Measurements from ENCODE around the gene GRK2.
A peak's percentile ranks its signal among the peaks of the same experiment; 100 is the strongest.
"Not testable (repeated sequence)": the region's sequence is repeated elsewhere in the genome, so short reads cannot be mapped to it uniquely, and the experiment has no call there.

GRK2 gene

GRCh38 chr11:67266449-67267187, at the start of gene GRK2:
GRK2 (plus strand) TSS chr11:67266473; CDS start chr11:67266700, 227 bp downstream.
- DNase-seq (ENCODE audit: low read depth): no peak

GRCh38 chr11:67227726-67228125, 38.5 kb upstream of the GRK2 start:
- no peak for DNase-seq (ENCODE audit: low read depth)

GRCh38 chr11:67230406-67230805, 35.9 kb upstream of the GRK2 start:
- DNase-seq (ENCODE audit: low read depth): no peak

- no peak for DNase-seq (ENCODE audit: low read depth)
Observed at GRCh38 chr11:67230886-67231285, 35.4 kb upstream of the GRK2 start.

- DNase-seq (ENCODE audit: low read depth): no peak
Observed at GRCh38 chr11:67233584-67234190, 32.6 kb upstream of the GRK2 start.

- not testable (repeated sequence) for DNase-seq (ENCODE audit: low read depth)
Observed at GRCh38 chr11:67234571-67234970, 31.7 kb upstream of the GRK2 start.

- no peak for DNase-seq (ENCODE audit: low read depth)
Observed at GRCh38 chr11:67237574-67237973, 28.7 kb upstream of the GRK2 start.

GRCh38 chr11:67238894-67239782, 27.1 kb upstream of the GRK2 start:
- DNase-seq (ENCODE audit: low read depth): no peak

- DNase-seq (ENCODE audit: low read depth): peak; percentile 91
Observed at GRCh38 chr11:67239783-67240575, 26.3 kb upstream of the GRK2 start.

- peak; percentile 59 for DNase-seq (ENCODE audit: low read depth)
Observed at GRCh38 chr11:67240576-67241389, 25.5 kb upstream of the GRK2 start.

GRCh38 chr11:67242548-67242947, 23.7 kb upstream of the GRK2 start:
- DNase-seq (ENCODE audit: low read depth): no peak

- DNase-seq (ENCODE audit: low read depth): no peak
Observed at GRCh38 chr11:67243051-67243450, 23.2 kb upstream of the GRK2 start.

GRCh38 chr11:67245046-67245445, 21.2 kb upstream of the GRK2 start:
- DNase-seq (ENCODE audit: low read depth): no peak

- no peak for DNase-seq (ENCODE audit: low read depth)
Observed at GRCh38 chr11:67247946-67248550, 18.2 kb upstream of the GRK2 start.

- DNase-seq (ENCODE audit: low read depth): no peak
Observed at GRCh38 chr11:67248653-67249052, 17.6 kb upstream of the GRK2 start.

GRCh38 chr11:67250059-67251043, 15.9 kb upstream of the GRK2 start:
- DNase-seq (ENCODE audit: low read depth): no peak

- DNase-seq (ENCODE audit: low read depth): no peak
Observed at GRCh38 chr11:67251841-67252240, 14.4 kb upstream of the GRK2 start.

GRCh38 chr11:67252831-67253239, 13.4 kb upstream of the GRK2 start:
- DNase-seq (ENCODE audit: low read depth): no peak

- DNase-seq (ENCODE audit: low read depth): no peak
Observed at GRCh38 chr11:67253872-67254624, 12.2 kb upstream of the GRK2 start.

Measured in stimulated activated CD8-positive, alpha-beta memory T cell treated with anti-CD3 and anti-CD28 coated beads, Interleukin-12 subunit alpha, Interleukin-12 subunit beta, amount 100 ng/mL, for 4 hours (primary cell).